ENCODE measurements around the gene ITGAL. TPM values are rescaled to one million over a fixed set of nuclear protein-coding genes. Genes with fewer than 3 reads are reported as not detected.
"Not testable (repeated sequence)": the region's sequence is repeated elsewhere in the genome, so short reads cannot be mapped to it uniquely, and the experiment has no call there.

ITGAL gene
- total RNA-seq, 1 donor from 2014 or later = 287 TPM

GRCh38 chr16:30445408-30446202, 26.9 kb upstream of the ITGAL start, which contains the start of gene SEPHS2:
Gene SEPHS2 (minus strand): TSS chr16:30445874. CDS start chr16:30445727, 147 bp downstream.
- DNase-seq (ENCODE audit: low spot score) = peak; percentile 93
- Mint-ChIP-seq H3K4me3 (peak within 1 kb of the TSS; percentile 95), H3K27ac (peak within 1 kb of the TSS; percentile 97), H3K4me1 (ENCODE audit: low read depth) (peaks cover 42% of the 10 kb centered on the region), H3K27me3 (ENCODE audit: insufficient read depth) (no peaks in the 10 kb centered on the region), H3K36me3 (ENCODE audit: low read depth) (peaks cover 25% of the 10 kb centered on the region), H3K9me3 (no peaks in the 10 kb centered on the region)
- intact Hi-C loops (cut with micrococcal nuclease) = loop anchor here (1.0 to 5.0 kb wide), 5 partner anchors 13 to 82 kb away; partner anchors contain the start of genes DCTPP1 and ITGAL

GRCh38 chr16:30446203-30446595, 26.3 kb upstream of the ITGAL start:
- Mint-ChIP-seq H3K27me3 (ENCODE audit: insufficient read depth) (no peaks in the 10 kb centered on the region), H3K9me3 (no peaks in the 10 kb centered on the region), H3K4me3 (peak overlapping the region; percentile 95), H3K36me3 (ENCODE audit: low read depth) (peaks cover 25% of the 10 kb centered on the region), H3K4me1 (ENCODE audit: low read depth) (peaks cover 46% of the 10 kb centered on the region), H3K27ac (peak overlapping the region; percentile 97)
- DNase-seq (ENCODE audit: low spot score) = no peak
- intact Hi-C loops (cut with micrococcal nuclease) = loop anchor here (5.0 kb wide), 1 partner anchor 41 kb away; no protein-coding TSS in a partner anchor

GRCh38 chr16:30447512-30448226, 24.9 kb upstream of the ITGAL start:
- no peaks in the 10 kb centered on the region for H3K27me3 Mint-ChIP-seq (ENCODE audit: insufficient read depth)
- H3K36me3 Mint-ChIP-seq (ENCODE audit: low read depth) = peaks cover 23% of the 10 kb centered on the region
- DNase-seq (ENCODE audit: low spot score) = no peak
- H3K9me3 Mint-ChIP-seq = no peaks in the 10 kb centered on the region
- intact Hi-C loops (cut with micrococcal nuclease) = loop anchor here (5.0 kb wide), 1 partner anchor 40 kb away; no protein-coding TSS in a partner anchor
- H3K27ac Mint-ChIP-seq = no peak overlapping the region
- H3K4me3 Mint-ChIP-seq = no peak overlapping the region
- peaks cover 54% of the 10 kb centered on the region for H3K4me1 Mint-ChIP-seq (ENCODE audit: low read depth)

- no peak for DNase-seq (ENCODE audit: low spot score)
- Mint-ChIP-seq H3K4me3 (no peak overlapping the region), H3K4me1 (ENCODE audit: low read depth) (peaks cover 49% of the 10 kb centered on the region), H3K9me3 (no peaks in the 10 kb centered on the region), H3K27me3 (ENCODE audit: insufficient read depth) (no peaks in the 10 kb centered on the region), H3K27ac (no peak overlapping the region), H3K36me3 (ENCODE audit: low read depth) (peaks cover 11% of the 10 kb centered on the region)
- intact Hi-C loops (cut with micrococcal nuclease) = loop anchor here (1.0 to 5.0 kb wide), 3 partner anchors 23 to 149 kb away; partner anchors contain the start of gene ITGAL
These were observed 23.5 kb upstream of the ITGAL start for GRCh38 chr16:30449116-30449435.

- peak overlapping the region; percentile 61 for H3K4me3 Mint-ChIP-seq
- intact Hi-C loops (cut with micrococcal nuclease); H3K9me3 Mint-ChIP-seq; H3K27me3 Mint-ChIP-seq (ENCODE audit: insufficient read depth); DNase-seq (ENCODE audit: low spot score); H3K36me3 Mint-ChIP-seq (ENCODE audit: low read depth): not testable (repeated sequence)
- H3K27ac Mint-ChIP-seq = peak overlapping the region; percentile 70
- H3K4me1 Mint-ChIP-seq (ENCODE audit: low read depth) = peaks cover 64% of the 10 kb centered on the region
These were observed 19.6 kb upstream of the ITGAL start for GRCh38 chr16:30452709-30453580.

- Mint-ChIP-seq H3K27me3 (ENCODE audit: insufficient read depth) (no peaks in the 10 kb centered on the region), H3K4me3 (peak overlapping the region; percentile 63), H3K27ac (peak overlapping the region; percentile 77), H3K36me3 (ENCODE audit: low read depth) (peaks cover 1% of the 10 kb centered on the region), H3K9me3 (no peaks in the 10 kb centered on the region), H3K4me1 (ENCODE audit: low read depth) (peaks cover 77% of the 10 kb centered on the region)
- intact Hi-C loops (cut with micrococcal nuclease) = no loop called here
- no peak for DNase-seq (ENCODE audit: low spot score)
These were observed 16.2 kb upstream of the ITGAL start for GRCh38 chr16:30456302-30456701.

GRCh38 chr16:30457256-30457655, 15.3 kb upstream of the ITGAL start:
- H3K9me3 Mint-ChIP-seq = no peaks in the 10 kb centered on the region
- intact Hi-C loops (cut with micrococcal nuclease) = no loop called here
- H3K4me1 Mint-ChIP-seq (ENCODE audit: low read depth) = peaks cover 83% of the 10 kb centered on the region
- H3K27ac Mint-ChIP-seq = peak overlapping the region; percentile 61
- H3K4me3 Mint-ChIP-seq = peak overlapping the region; percentile 24
- H3K27me3 Mint-ChIP-seq (ENCODE audit: insufficient read depth) = no peaks in the 10 kb centered on the region
- DNase-seq (ENCODE audit: low spot score) = no peak
- peaks cover 4% of the 10 kb centered on the region for H3K36me3 Mint-ChIP-seq (ENCODE audit: low read depth)

GRCh38 chr16:30457743-30458560, 14.6 kb upstream of the ITGAL start:
- Mint-ChIP-seq H3K27ac (peak overlapping the region; percentile 95), H3K27me3 (ENCODE audit: insufficient read depth) (no peaks in the 10 kb centered on the region), H3K36me3 (ENCODE audit: low read depth) (peaks cover 4% of the 10 kb centered on the region), H3K4me3 (peak overlapping the region; percentile 64), H3K4me1 (ENCODE audit: low read depth) (peaks cover 78% of the 10 kb centered on the region), H3K9me3 (no peaks in the 10 kb centered on the region)
- no peak for DNase-seq (ENCODE audit: low spot score)
- intact Hi-C loops (cut with micrococcal nuclease) = loop anchor here (1.0 kb wide), 3 partner anchors 13 to 28 kb away; partner anchors contain the start of genes DCTPP1, ITGAL and SEPHS2

- H3K36me3 Mint-ChIP-seq (ENCODE audit: low read depth) = peaks cover 4% of the 10 kb centered on the region
- no peaks in the 10 kb centered on the region for H3K27me3 Mint-ChIP-seq (ENCODE audit: insufficient read depth)
- intact Hi-C loops (cut with micrococcal nuclease) = loop anchor here (1.0 kb wide), 3 partner anchors 13 to 28 kb away; partner anchors contain the start of genes DCTPP1, ITGAL and SEPHS2
- H3K27ac Mint-ChIP-seq = peak overlapping the region; percentile 95
- H3K4me3 Mint-ChIP-seq = peak overlapping the region; percentile 64
- H3K9me3 Mint-ChIP-seq = no peaks in the 10 kb centered on the region
- H3K4me1 Mint-ChIP-seq (ENCODE audit: low read depth) = peaks cover 77% of the 10 kb centered on the region
- peak; percentile 88 for DNase-seq (ENCODE audit: low spot score)
These were observed 13.8 kb upstream of the ITGAL start for GRCh38 chr16:30458561-30459394.

GRCh38 chr16:30459456-30459855, 13.1 kb upstream of the ITGAL start:
- peak overlapping the region; percentile 64 for H3K4me3 Mint-ChIP-seq
- H3K27ac Mint-ChIP-seq = peak overlapping the region; percentile 95
- intact Hi-C loops (cut with micrococcal nuclease) = no loop called here
- peaks cover 74% of the 10 kb centered on the region for H3K4me1 Mint-ChIP-seq (ENCODE audit: low read depth)
- no peaks in the 10 kb centered on the region for H3K27me3 Mint-ChIP-seq (ENCODE audit: insufficient read depth)
- peaks cover 4% of the 10 kb centered on the region for H3K36me3 Mint-ChIP-seq (ENCODE audit: low read depth)
- no peaks in the 10 kb centered on the region for H3K9me3 Mint-ChIP-seq
- DNase-seq (ENCODE audit: low spot score) = no peak

- H3K4me3 Mint-ChIP-seq; H3K27me3 Mint-ChIP-seq (ENCODE audit: insufficient read depth); H3K9me3 Mint-ChIP-seq; H3K36me3 Mint-ChIP-seq (ENCODE audit: low read depth); intact Hi-C loops (cut with micrococcal nuclease); DNase-seq (ENCODE audit: low spot score): not testable (repeated sequence)
- H3K4me1 Mint-ChIP-seq (ENCODE audit: low read depth) = peaks cover 64% of the 10 kb centered on the region
- peak overlapping the region; percentile 44 for H3K27ac Mint-ChIP-seq
These were observed 11.1 kb upstream of the ITGAL start for GRCh38 chr16:30461426-30461825.

All from activated T-helper 1 cell treated with anti-CD3 and anti-CD28 coated beads, Interleukin-12 subunit alpha, Interleukin-12 subunit beta, Interleukin-2, Interleukin-4 antibody, amounts not matched to agents 30 ng/mL and 10 ng/mL and 1 ng/mL, durations not matched to agents 14 hours and 24 hours and 36 hours (primary cell).